NK-92 (cell line): ENCODE data around the gene RELN.
"Not testable (repeated sequence)": the region's sequence is repeated elsewhere in the genome, so short reads cannot be mapped to it uniquely, and the experiment has no call there.

Experiments
- DNase-seq: peaks from one replicate; lab custom pipeline; 2025; ENCODE audit not compliant: unreplicated experiment; lab: John Stamatoyannopoulos, UW

Gene RELN

DNA sequence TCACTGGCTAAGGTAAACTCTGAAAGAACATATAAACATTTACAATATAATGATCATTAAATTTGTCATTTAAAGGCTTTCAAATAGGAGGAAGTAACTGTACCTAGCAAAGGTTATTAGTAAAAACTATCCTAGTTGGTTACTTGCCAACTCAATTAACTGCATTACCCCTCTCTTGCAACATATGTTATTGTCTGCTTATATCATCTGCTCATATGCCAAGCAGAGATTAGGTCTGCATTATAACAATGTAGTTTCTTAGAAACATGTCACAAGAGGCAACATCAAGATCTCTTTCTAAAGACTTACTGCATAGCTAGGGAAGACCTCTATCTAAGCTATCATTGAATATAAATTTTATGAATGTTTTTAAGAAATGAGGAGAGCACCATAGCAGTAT lies 132.5 kb downstream of the RELN start:
- DNase-seq: no peak

DNA sequence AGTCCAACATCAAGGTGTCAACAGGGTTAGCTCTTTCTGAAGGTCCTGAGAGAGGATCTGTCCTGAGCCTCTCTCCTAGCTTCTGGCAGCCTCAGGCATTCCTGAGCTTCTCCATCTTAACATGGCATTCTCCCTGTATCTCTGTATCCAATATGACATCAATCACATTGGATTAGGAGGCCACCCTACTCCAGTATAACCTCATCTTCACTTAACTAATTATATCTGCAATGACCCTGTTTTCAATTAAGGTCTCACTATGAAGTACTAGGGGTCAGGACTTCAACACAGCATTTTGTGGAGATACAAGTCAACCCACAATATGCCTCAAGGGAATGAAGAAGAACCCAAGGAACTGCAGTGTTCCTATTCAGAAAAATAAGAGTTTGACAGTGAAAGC lies 133.8 kb downstream of the RELN start:
- DNase-seq: no peak

- no peak for DNase-seq
Observed at GRCh38 chr7:103854611-103855010, 134.8 kb downstream of the RELN start.

DNA sequence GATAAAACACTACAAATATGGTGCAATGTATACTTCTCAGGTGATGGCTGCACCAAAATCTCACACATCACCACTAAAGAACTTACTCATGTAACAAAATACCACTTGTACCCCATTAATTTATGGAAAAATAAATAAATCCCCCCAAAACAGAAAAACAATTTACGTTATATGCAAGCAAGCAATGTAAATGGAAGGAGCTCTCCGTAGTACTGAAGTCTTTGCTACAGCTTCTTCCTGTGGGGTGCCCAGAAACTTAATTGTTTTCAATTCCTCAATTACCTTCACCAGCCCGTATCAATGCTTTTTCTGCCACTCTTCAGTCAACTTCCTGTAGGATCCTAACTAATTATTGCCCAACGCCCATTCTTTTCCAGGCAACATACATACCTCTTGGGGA lies 138.1 kb downstream of the RELN start:
- DNase-seq: no peak

DNA sequence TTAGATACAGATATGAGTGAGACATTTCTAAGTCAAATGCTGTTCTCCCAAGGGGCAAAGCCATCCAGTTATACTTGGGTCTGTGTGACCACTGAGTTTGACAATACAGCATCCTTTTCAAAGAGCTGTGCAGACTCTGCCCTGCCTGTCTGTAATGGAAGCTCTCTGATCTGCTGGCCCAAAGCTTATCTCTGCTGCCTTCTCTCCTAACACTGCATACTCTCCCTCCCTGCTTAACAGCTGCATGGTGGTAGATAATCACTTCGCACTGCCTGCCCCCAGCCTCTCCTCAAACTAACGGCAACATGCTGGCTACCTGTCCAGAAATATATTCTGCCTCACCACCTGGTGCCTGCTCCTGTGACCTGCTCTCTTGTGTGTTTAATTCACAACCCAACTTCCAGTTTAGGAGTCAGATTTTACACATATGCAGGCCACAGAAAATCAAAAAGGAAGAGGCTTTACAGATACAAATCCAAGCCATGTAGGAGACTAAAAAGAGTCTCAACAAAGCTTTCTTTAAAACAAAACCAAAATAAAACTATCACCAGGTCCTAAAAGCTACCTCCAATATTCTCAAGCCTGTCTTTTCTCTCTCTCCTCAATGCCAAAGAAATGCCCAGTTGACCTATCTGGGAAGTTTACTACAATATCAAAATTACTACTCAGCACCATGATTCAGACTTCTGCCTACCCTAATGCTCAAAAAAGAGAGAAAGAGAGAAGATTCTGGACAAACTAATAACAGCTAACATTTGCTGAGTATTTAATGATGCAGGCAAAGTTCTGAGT lies 145.6 kb downstream of the RELN start:
- no peak for DNase-seq

DNA sequence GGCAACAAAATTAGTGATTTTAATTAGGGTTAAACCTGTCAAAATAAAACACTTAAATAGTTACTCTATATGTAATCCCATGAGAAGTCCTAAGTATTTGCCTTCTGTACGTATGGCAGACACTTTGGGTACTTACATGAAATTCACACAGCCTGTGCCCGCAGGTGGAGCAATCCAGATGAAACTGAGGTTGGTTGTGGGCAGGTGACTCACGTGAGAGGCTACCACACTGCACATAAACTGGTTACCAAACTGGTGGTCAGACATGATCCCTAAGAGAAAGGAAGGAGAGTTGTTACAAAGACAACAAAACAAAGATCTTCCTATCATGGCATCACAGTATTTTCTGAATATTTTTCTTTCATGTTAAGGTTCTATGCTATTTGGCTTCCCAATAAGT lies 156.1 kb downstream of the RELN start:
- DNase-seq: no peak

GRCh38 chr7:103832438-103832837 lies 157.0 kb downstream of the RELN start:
- no peak for DNase-seq

DNA sequence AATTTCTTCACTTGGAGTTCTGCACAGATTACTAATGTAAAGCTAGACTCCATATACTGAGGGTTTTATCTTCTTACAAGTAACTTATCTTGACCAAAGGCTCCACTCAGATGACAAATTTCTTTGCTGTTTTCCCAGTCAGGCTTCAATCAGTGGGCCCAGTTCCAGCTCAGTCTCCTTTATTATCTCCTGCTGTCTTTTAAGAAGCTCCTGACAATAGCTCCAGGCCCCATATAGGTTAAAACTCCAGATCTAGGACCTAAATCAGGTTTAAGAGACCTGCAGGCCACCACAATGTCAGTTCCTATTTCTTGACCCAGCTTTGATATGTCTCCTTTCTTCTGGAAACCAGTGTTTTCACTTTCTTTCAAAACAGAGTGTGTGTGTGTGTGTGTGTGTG lies 165.2 kb downstream of the RELN start:
- no peak for DNase-seq

DNA sequence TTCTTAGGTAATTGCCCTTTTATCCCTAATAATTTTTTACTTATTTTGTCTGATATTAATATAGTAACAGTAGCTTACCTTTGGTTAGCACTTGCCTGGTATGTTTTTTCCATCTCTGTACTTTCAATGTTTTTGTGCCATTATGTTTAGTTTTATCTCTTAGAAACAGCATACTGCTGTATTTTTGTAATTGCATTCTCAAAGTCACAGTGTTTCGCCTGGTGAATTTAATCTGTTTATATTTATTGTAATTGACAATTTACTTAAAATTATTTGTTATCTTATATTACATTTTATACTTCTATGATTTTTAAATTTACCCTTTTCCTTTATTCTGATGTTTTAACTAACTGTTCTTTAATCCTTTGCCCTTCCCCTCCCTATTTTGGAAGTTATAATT lies 166.4 kb downstream of the RELN start:
- no peak for DNase-seq

DNA sequence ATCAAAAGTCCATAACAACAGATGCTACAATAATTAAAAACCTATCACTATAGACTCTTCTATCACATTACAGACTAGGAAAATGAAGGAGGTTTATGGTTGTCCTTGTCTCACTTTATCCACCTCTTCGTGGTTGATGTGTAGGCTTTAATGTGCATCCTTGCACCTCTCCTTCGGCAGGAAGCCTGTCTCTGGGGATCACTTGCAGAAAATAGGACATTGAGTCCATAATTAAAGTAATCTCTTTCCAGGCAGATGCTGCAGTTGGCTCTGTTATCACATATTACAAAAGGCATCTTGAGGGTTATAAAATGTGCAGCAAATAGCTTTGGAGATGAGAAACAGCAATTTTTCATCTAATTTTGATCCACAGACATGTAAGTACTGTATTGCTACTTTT lies 168.4 kb downstream of the RELN start:
- no peak for DNase-seq

- DNase-seq: not testable (repeated sequence)
Observed at GRCh38 chr7:103815972-103816371, 173.5 kb downstream of the RELN start.

DNA sequence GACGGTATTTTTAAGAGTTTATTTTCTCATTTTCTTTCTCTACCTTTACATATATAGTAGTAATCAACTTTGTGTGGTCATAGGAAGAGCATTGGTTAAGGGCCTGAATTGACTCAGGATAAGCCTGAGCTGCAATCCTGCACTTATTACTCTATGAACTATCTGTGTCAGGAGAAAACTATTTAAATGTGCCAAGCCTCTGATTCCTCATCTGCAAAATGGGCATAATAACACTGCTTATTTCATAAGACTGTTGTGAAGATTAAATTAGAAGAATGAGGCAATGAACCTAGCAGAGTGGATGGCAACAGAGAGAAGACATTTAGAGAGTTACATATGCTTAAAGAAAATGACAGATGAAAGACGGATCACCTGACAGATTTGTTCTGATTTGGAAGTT lies 175.5 kb downstream of the RELN start:
- no peak for DNase-seq

- no peak for DNase-seq
Observed at GRCh38 chr7:103811997-103812396, 177.5 kb downstream of the RELN start.

DNA sequence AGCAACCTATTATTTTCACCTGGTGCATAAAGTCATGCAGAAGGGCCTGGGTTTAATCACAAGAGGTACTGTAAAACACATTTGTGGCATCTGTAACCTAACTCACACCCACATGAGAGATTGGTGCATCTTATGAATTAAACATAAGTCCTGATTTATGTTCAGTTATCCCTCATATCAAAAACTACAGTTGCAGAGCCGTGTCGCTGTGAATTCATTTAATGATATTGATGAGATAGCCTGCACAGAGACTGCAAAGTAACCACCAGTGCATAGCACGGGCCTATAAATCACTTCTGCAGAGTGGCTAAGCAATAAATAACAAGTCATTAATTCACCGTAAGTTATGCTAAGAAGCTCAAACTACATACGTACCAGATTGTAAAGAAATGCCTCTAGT lies 178.2 kb downstream of the RELN start:
- no peak for DNase-seq

DNA sequence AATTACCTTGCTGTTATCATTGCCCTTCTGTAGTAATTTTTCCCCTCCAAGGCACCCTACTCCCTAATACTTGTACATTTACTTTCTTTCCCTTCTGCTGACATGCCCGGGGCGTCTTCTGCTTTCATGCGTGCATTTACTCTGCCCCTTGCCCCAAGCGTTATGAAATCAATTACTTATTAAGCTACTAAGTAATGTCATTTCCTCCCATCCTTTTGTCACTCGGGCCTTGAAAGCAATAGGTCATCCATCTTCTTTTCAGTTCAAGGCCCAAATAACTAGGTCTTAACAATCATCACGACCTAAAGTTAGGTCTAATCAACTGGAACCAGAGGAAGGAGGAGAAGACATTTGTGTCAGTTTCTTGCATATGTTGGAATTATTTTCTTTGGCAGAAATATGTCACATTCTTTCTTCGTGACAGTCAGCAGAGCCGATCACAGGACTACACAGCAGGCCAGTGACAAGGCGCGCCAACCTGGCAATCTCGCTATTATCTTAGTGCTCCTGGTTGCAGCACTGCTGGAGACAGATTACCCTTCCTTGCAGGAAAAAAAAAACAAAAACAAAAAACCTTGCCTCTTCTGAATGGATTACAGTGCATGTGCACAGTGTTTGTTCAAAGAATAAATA lies 179.2 kb downstream of the RELN start:
- DNase-seq: no peak

GRCh38 chr7:103809229-103809994 lies 180.0 kb downstream of the RELN start:
- DNase-seq: no peak

DNA sequence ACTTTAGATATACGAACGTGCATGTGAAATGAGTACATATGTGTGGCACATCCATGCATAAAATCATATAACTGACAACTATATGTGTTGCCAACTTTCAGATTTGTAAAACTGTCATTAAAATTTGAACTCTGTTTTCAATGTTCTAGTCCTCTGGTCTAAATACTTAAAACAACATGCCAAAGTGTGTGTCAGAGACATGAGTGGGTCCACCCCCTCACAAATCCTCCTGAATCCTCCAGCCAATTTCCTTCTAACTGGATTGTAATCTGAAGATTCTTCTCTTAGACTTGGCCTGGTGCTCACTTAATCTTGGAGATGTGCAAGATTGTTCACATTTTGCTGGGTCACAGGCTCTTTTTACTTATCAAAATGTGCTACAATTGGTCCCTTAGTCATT lies 184.1 kb downstream of the RELN start:
- DNase-seq: no peak

- DNase-seq: no peak
Observed at GRCh38 chr7:103803631-103804030, 185.8 kb downstream of the RELN start.

- DNase-seq: no peak
Observed at GRCh38 chr7:103799298-103799697, 190.2 kb downstream of the RELN start.

GRCh38 chr7:103797647-103798307 lies 191.7 kb downstream of the RELN start:
- DNase-seq: no peak

GRCh38 chr7:103796327-103796962 lies 193.0 kb downstream of the RELN start:
- DNase-seq: no peak
